AG10803 (cell line): ENCODE results near the gene ETV6.
A peak's percentile ranks its signal among the peaks of the same experiment; 100 is the strongest.

ENCODE experiments used
- DNase-seq: peaks from one replicate; pipeline ENCODE4 v3.0.0; 2010; ENCODE audit warnings: low read depth
- H3K4me3 ChIP-seq: 2 replicates; pipeline ENCODE4 v1.5.1; 2011; ENCODE audit warnings: mild to moderate bottlenecking, low read length, control low read depth
- CTCF ChIP-seq: conservative IDR thresholded peaks from 2 replicates; pipeline ENCODE4 v1.5.1; 2011; ENCODE audit warnings: mild to moderate bottlenecking, low read length, control low read depth, inconsistent platforms

The ETV6 gene

GRCh38 chr12:11829764-11830194, 180.3 kb downstream of the ETV6 start:
- no peak overlapping the region for H3K4me3 ChIP-seq
- no peak for TF ChIP-seq CTCF
- no peak for DNase-seq

GRCh38 chr12:11830307-11830801, 180.9 kb downstream of the ETV6 start:
- peak; percentile 30 for DNase-seq
- TF ChIP-seq CTCF: no peak

GRCh38 chr12:11832093-11832492, 182.6 kb downstream of the ETV6 start:
- no peak for TF ChIP-seq CTCF
- no peak overlapping the region for H3K4me3 ChIP-seq
- DNase-seq: no peak

More at GRCh38 chr12:11830307-11830801, 180.9 kb downstream of the ETV6 start:
- no peak overlapping the region for H3K4me3 ChIP-seq

DNA sequence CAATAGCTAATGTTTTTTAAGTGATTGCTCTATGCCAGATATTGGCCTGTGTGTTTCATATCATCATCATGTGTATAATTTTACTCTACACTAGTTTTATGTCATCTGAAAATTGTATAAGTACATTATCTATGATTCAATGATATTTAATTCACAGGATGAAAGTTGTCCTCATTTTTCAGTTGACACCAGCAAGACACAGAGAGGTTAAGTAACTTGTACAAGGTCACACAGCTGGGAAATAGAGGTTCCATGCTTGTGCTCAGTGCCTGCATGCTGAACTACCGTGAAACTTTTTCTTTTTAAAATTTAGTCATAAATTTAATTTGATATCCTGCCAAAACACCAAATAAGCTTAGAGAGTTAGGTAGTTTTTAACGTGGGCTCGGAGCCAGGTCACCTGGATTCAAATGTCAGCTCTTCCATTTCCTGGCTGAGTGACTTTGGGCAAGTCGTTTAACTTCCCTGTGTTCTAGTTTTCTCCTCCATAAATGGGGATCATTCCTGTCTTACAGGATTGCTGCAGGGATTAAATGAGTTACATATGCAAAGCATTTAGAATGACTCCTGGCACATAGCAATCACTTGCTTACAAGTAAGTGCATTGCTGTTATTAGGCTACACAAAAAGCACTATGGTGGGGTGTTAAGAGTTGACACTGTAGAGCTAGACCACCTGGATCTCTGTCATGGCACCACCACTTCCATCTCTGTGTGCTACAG, 183.9 kb downstream of the ETV6 start:
- no peak overlapping the region for H3K4me3 ChIP-seq
- TF ChIP-seq CTCF: no peak
- DNase-seq: no peak

DNA sequence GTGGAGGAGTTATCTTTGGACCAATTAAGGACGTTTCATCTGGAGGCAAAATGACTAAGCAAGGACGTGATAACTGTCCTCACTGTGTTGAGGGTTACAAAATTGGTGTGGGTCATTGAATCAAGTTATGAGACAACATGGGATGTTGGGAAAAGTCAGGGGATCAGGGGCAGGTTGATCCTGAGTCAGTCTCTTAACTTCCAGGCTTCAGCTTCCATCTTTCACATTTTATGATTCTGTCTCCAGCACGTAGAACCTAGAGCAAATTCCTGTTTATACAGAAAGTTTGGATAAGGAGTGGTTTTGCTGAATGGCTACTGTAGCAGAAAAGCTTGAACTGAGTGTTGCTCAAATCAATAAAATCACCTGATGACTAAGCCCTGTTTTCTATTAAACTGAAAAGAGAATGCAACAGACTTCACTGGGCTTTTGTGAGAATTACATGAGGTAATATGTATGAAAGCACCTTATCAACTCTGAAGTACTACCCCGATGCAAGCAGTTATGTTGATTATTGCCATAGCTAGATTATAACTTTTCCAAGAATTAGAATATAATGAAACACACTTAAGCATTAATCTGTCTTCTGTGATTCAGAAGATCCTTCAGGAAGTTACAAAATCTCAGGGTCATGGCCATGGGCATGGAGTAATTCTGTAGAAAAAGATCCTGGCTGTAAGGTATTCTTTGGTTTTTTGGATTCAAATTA, 184.8 kb downstream of the ETV6 start:
- H3K4me3 ChIP-seq: no peak overlapping the region
- no peak for DNase-seq
- no peak for TF ChIP-seq CTCF

DNA sequence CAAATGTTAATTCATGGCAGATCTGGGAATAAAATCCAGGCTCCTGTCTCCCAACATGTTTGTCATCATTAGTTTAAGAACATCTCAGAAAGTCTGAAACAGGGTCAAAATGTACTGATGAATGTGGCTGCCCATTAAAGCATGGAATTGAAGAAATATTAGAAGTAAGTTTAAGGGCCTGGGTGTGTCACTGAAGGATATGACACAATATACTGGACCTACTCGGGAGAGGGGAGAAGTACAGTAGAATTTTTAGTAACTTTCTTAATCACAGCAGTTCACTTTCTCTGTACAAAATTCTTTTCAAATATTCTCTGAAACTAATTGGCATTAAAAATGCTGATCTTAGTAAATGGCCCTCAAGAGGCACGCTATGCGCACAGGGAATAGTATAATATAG, 185.5 kb downstream of the ETV6 start:
- TF ChIP-seq CTCF: no peak
- no peak for DNase-seq
- no peak overlapping the region for H3K4me3 ChIP-seq
